Right renal cortex interstitium (tissue), 3 donors: ENCODE measurements around the gene RFX3. TPM values are rescaled to one million over a fixed set of nuclear protein-coding genes. Genes with fewer than 3 reads are reported as not detected.

Source experiments
- DNase-seq, 3 donors: peaks; one replicate each; pipeline ENCODE4 v3.0.0-alpha.2; 2013; ENCODE audit warnings: low read depth in 3 of 3, low spot score in 2 of 3
- polyA plus RNA-seq, 3 donors: library from polyadenylated mRNA; unstranded; fragments of 120-200 nt; gene quantifications; one replicate each; pipeline ENCODE4 v1.2.1, GENCODE V29; 2013; ENCODE audit not compliant: insufficient read length in 3 of 3

RFX3 gene
- polyA plus RNA-seq, result 10 to 100 TPM; 15.9 to 18.0 (median 17.4) TPM

GRCh38 chr9:3525836-3526164 is at the start of gene RFX3:
Gene RFX3 (minus strand): TSS chr9:3526001. CDS start chr9:3395588, 130,413 bp downstream.
- DNase-seq, result peak; percentile 88 to 92 (median 89)

- DNase-seq, result no peak
Measured at GRCh38 chr9:3571500-3571899, 45.7 kb upstream of the RFX3 start.

DNA sequence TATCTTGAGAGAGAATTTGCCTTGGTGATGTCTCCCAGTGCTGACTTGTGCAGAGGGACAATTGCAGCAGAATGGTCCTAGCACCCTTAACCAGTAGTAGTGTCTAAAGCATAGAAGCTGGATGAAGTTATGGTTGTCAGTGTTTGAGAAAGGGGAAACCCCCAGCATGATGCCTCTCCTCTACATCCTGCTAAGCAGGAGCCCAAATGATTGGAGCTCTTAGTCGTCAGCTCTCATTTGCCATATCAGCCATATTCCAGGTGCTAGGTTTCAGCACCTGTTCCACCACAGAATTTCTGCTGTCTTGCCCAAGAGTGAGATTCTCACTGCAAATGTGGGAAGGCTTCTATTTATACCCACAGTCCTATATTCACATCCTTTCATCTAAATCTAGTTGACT is 43.7 kb upstream of the RFX3 start:
- DNase-seq, result no peak

- DNase-seq, result no peak
Measured at GRCh38 chr9:3567988-3568387, 42.2 kb upstream of the RFX3 start.

- no peak for DNase-seq
Measured at GRCh38 chr9:3553076-3553765, 27.4 kb upstream of the RFX3 start.

DNA sequence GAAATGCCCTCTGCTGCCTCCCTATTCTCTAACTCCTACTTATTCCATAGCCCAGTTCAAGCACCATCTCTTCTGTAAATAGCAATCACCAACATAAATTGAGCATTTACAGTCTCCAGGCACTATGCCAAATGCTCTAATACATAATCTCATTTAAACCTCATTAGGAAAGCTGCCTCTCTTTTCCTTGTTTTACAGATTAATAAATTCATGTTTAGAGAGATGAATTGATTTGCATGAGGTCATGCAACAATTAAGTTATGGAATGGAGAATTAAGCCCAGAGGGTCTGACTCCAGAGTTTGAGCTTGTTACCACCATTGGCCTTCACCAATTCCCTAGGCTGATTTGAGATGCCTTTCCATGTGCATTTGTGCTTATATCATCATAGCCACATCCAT is 23.4 kb upstream of the RFX3 start:
- no peak for DNase-seq

DNA sequence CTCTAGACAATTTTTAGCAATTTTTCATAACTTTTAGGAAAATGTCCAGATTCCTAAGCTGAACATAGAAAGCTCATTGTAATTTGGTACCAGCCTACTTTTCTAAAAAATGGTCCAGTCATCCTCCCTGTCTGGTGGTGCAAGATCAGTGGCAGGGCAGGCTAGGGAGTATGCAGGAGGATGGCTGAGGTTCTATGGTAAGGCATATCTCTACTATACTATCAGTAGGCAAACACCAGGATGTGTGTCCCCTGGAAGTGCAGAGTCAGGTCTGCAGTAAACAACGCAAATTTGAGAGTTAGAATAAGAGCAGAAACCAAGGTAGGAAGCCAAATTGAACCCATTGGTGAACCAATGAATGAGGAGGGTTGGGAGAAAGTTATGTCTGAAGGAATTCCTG is 22.8 kb upstream of the RFX3 start:
- no peak for DNase-seq

DNA sequence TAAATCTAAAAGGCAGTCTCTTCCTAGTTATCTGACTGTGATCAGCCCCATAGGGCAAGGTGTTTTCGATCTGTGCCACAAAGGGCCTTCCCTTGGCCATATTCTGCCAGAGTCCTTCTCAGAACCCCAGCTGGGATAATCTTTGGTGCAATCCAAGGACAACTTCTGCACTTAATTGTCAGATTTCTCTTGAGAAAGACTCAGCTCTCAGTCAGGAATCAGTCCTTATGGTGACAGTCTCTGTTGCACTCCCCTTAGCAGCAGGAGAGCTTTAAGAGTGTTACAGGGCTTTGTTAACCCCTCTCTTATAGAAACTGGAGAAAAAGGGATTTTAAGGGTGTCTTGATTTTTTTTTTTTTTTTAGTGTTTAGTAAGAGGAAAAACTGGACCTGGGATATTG is 15.4 kb upstream of the RFX3 start:
- no peak for DNase-seq

DNA sequence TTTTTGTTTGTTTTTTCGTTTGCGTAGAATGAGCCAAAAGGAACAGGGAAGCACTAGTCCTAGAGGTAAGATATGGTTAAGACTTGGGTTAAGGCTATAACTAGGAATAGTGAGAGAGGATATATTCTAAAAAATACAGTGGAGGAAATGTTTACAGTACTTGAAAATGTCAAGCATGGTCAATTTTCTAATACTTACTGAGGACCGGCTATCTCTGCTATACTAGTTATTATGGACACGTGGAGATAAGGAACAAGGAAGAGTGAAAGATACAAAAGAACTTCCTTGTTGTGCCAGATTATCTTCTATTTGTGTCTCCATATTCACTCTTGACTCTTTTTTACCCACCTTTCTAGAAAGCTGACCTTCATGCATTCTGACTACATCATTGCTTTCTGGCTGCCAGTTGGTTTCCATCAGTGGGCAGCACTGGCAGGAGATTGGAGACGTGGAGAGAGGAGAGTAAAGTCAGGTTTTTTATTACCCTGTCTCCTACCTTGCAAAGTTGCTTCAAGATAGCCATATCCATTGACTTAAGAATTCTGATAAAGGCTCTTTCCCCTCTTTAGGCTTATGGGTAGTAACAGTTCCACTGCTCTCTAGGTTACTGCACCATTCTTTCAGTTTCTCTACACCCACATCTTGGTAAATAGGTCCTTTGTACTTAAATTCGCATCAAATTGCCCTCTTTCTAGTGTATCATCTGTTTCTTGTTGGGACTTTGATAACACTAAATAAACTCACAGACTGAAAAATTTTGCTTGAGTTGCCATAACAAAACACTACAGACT is 9.0 kb upstream of the RFX3 start:
- no peak for DNase-seq

- DNase-seq, result no peak
Measured at GRCh38 chr9:3532158-3532557, 6.4 kb upstream of the RFX3 start.

- DNase-seq, result no peak
Measured at GRCh38 chr9:3528451-3528850, 2.6 kb upstream of the RFX3 start.

GRCh38 chr9:3526997-3527940 is 1.5 kb upstream of the RFX3 start:
- peak in 2 of 3 donors; percentile 65 to 78 for DNase-seq

DNA sequence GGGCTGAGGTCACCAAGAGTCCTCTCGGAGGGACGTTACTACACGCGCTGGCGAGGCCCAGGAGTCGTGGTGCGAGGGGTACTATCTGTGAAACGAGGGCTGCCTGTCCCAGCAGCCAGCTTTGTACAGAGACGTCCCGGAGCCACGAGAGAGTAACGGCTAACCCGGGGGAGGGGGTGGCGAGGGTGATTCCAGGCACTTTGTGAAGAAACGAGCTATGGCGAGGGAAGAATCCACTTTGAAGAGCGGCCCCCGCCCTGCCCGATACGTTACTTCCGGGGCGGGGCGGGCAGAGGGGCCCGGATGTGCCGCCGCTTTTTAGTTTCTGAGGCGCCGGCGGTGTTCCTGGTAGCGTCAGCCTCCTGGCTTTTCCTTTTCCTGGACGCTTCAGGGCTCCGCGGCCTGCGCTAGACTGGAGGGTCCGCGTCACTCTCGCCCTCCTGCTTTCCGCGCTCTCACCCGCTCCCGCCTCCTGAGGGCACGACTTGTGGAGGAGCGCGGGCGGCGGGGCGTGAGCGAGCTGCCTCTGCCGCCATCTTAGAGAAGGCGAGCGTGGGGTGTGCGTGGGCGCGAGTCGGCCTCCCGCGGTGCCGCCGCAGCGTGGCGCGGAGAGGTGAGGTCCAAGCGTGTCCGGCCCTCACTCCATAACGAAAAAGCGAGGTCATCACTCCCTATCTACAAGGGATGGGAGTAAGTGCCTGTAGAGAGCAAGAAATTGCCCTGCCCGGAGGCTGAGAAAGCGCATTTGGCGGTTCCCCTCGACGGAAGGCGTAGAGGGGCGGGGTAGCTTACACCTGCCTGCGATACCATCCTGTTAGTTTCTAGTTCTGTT is 580 bp upstream of the RFX3 start:
- DNase-seq, result peak; percentile 63 to 81 (median 76)

GRCh38 chr9:3525096-3525835 is 535 bp downstream of the RFX3 start:
- DNase-seq, result peak in 2 of 3 donors; percentile 15 to 25

GRCh38 chr9:3521966-3522365 is 3.8 kb downstream of the RFX3 start:
- DNase-seq, result no peak

DNA sequence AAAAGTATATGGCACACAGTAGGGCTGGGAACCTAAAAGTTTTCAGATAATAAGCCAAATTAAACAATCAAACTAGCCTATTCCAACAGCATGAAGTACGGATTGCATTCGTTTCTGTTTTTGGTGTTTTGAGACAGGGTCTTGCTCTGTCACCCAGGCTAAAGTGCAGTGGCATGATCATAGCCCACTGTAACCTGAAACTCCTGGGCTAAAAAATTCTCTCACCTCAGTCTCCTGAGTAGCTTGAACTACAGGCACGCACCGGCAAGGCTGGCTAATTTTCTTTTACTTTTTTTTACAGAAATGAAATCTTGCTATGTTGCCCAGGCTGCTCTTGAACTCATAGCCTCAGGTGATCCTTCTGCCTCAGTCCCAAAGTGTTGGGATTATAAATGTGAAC is 5.2 kb downstream of the RFX3 start:
- DNase-seq, result no peak

- DNase-seq, result no peak
Measured at GRCh38 chr9:3517377-3518048, 8.3 kb downstream of the RFX3 start.

DNA sequence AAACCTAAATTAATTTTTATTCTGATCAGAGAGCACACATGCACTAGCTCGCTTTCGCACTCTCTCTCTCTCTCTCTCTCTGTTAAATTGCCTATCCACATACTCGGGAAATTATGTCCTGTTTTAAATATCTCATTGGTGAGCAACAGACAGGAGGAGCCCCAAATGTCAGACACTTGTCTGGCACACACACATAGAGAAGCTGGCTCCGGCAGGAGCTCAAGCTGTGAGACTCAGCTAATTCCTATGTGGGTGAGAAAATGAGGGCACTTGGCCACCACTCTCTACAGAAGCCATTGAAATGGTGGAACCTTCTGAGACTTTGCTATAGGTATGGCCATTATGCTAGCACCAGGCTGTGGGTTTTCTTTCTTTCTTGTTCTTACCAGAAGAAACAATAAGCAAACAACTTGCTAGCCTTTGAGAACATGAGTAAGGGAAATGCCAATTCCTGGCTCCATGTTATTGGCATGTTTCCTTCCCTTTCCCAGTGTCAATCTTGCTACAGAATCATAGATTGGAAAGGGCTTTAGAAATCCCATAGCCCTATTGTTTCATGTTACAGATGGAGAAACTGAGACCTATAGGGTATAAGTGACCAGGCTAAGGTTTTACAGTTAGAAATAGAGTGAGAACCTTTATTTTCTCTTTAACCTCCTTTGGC is 9.0 kb downstream of the RFX3 start:
- DNase-seq, result no peak
